K562 (cell line): ENCODE measurements around the gene UBE2I.

Experiments
- EZH2 ChIP-seq: IDR thresholded peaks from 2 replicates; pipeline ENCODE4 v1.6.1; 2012; ENCODE audit warnings: low read depth, mild to moderate bottlenecking, inconsistent platforms, low read length, borderline replicate concordance
- REST ChIP-seq, 2 experiments: fragments of 450-650 bp; formaldehyde crosslinking in 1 of 2; IDR thresholded peaks; 2 replicates each; pipeline versions ENCODE4 v1.4.0 to v1.6.1; 2014 to 2020; ENCODE audit warnings: mild to moderate bottlenecking in 2 of 2, borderline replicate concordance in 1 of 2, low read depth in 1 of 2

GRCh38 chr16:1326391-1326790, 17.0 kb downstream of the UBE2I start:
- TF ChIP-seq REST (IDR thresholded peaks at IDR 0.05; ENCODE audit: borderline replicate concordance) (no peak), REST (CRISPR knock-in tag; IDR thresholded peaks at IDR 0.05; ENCODE audit: low read depth) (no peak), EZH2 (no peak)
